Measurements from ENCODE around the gene OR2D2.

GRCh38 chr11:6871278-6871677 lies 21.0 kb downstream of the OR2D2 start:
- no peak for TF ChIP-seq CTCF (optimal IDR thresholded peaks at IDR 0.05 in 1 of 3, IDR thresholded peaks at IDR 0.05 in 1 of 3, conservative IDR thresholded peaks at IDR 0.05 in 1 of 3; ENCODE audit: extremely low read depth in 1 of 3, insufficient read depth in 2 of 3, low read length in 3 of 3)
- no peak for TF ChIP-seq EZH2 (IDR thresholded peaks at IDR 0.05; ENCODE audit: low read length)

All from keratinocyte (primary cell).